Measurements from ENCODE around the gene TRPC5OS.
A peak's percentile ranks its signal among the peaks of the same experiment; 100 is the strongest.

Gene TRPC5OS

DNA sequence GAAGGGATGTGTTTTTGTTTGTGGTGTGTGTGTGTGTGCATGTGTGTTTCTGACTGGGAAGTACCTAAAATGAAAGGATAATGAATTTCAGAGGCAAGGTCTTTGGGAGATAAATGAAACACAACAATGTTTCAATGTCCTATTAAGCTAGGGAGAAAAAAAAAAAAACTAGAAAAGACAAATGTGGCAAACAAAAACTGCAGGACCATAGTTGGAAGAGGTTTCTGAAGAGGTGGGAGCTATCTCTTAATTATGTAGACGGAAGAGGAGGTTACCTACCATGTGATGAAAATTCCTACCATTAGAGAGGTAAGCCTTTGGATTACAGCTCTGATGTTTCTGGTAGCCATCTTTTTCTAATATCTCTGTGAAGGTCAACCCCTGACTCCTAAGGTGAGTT lies at the start of gene TRPC5OS:
TSS of gene TRPC5OS (plus strand) at position 301 of the 400 bp plus-strand sequence. CDS start 25,669 bp downstream, outside the sequence.
- DNase-seq = no peak

DNA sequence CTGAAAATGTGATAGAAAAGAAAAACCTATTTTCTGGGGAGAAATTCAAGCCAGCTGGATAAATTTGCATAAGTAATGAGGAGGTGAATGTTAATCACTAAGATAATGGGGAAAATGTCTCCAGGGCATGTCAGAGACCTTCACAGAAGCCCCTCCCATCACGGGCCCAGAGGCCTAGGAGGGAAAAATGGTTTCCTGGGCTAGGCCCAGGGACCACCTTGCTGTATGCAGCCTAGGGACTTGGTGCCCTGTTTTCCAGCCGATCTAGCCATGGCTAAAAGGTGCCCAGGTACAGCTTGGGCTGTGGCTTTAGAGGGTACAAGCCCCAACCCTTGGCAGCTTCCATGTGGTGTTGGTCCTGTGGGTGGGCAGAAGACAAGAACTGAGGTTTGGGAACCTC lies 46.6 kb upstream of the TRPC5OS start:
- no peak for DNase-seq

DNA sequence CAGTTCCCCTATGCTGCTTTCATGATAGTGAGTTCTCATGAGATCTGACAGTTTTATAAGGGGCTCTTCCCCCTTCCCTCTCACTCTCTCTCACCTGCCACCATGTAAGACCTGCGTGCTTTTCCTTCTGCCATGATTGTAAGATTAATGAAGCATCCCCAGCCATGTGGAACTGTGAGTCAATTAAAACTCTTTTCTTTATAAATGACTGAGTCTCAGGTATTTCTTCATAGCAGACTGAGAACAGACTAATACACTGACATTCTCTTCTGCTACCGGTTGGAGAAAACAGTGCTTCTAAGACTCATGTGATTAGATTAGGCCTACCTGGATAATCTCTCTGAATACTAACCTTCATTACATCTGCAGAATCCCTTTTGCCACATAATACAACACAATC lies 45.4 kb upstream of the TRPC5OS start:
- DNase-seq = no peak

DNA sequence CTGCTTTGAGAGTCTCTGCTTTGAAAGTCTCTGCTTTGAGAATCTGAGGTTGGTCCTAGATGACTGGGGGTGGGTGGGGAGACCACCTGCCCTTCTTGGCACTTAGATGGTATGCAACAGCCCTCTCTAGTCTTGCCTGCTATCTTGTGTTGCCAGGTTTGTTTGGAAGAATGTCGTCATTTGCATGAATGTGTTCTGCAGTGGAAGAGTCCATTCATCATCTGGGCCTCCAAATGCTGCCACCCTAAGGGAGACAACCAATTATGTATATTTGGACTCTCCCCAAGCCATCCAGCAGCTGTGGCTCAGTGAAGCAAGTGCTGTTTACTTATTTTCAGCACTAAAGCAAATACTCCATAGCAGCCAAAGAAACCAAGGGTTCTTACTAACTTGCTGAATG lies 44.6 kb upstream of the TRPC5OS start:
- DNase-seq = peak; percentile 53

DNA sequence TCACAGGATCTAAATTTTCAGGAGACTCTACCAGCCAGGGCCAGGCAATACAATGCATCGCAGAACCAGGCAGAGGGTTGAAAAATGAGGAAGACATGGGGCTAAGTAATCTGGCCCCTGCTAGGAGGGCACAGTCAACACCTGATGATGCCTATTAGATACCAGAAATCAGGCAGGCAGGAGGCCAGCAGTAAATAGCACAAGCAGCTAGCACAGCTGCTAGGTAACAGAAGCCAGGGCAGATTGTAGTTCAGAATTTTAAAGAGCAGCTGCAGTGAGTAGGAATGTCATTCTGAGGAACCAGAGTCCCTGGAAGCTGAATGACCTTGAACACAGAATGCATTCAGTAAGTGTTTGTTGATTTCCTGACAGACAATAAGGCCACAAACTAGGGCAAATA lies 38.8 kb upstream of the TRPC5OS start:
- peak; percentile 25 for DNase-seq

DNA sequence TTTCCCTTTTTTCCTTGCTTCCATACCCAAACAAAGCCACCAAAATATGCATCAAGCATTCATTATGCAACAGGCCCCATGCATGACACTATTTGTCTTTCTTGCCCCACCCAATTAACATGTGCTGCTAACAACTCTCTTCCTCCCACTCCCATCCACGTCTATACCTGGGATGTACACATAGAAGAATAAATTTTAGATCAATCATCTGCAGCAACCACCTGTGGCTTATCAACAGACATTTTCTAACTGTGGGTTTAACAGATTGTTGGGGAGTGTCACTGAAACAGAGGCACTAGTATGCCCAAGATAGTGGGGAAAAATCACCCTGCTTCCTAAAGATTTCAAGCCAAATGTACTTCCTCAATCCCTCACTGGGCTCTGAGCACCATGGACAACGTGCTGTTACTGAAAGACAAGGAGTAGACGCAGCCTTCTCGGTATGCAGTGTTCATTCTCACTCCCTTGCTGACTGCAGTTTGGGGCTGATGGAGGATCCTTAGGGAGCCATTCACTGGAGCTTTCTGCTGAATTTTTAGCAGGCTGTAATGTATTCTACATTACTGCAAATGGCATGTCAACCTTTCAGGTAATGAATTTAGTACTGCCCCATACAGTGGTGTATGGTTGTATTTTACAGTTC lies 28.4 kb upstream of the TRPC5OS start:
- DNase-seq = no peak

DNA sequence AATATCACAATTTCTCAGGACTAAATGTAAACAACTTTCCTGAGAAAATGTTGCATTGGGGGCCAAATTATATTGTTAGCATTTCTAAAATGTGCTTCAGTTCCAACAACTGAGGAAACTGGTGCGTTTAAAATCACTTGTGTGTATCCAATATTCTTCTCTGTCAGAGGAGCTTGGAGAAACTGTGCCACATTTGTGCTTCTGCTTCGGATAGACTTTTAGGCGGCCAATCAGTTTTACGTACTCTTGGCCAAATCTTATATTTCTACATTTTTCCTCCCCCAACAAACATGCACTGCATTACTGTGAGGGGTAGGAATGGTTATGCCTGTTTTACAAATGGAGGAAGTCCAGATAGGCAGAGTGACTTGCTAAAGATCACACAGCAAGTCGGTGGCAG lies 27.4 kb upstream of the TRPC5OS start:
- no peak for DNase-seq

DNA sequence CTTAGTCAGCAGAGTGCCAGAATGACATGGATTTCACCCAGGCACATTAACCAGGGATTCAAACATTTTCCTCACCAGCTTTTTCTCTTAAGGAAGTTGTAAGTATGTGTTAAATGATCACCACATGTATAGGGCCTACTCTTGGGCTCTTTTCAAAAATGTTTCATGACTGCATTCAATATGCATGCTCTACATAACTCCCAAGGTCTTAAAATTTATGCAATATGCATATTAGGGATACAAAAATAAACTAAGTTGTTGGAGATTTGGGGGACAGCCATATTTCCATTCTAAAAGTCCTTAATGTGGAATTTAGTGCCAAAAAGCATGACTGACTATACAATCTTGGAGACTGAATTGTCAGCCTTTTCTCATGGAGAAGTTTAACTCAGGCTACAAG lies 25.0 kb upstream of the TRPC5OS start:
- no peak for DNase-seq

DNA sequence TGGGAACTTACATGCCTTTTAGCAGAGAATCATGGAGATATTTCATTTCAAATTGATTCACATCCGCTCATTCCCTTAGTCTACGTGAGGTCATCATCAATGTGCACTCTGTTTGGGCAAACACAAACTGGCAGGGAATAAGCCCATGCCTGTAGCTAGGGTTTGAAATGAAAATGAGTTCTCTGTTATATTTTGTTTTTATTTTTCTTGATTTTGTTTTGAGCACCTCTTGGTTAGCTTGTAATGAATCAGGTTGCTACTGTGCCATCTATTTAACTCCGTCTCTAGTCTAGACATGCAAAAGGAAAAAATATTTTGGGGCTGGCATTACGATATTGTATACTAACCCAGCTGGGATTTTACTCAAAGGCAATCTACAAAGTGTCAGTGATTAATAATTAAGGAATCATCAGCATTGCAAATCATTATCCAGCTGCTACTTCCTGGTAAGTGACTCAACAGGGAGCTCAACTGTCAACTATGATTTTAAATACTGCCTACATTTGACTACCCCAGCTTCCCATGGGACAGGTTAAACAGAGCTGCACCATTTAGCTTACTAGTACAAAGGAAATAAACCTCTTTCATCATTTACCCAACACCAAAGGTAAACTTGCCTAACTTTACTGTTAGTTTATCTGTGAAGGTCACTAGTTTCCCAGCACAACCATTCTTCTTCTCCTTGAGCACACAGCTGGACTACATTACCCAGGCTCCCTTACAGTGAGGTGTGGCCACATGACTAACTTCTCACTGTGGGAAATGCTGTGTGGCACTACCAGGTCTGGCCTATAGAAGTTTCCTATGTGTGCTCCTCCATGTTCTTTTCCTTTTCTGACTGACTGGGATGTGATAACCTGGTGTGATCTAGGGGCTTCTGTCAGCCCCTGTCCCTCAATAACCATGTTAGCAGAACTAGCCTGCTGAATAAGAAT lies 21.2 kb upstream of the TRPC5OS start:
- DNase-seq = no peak

DNA sequence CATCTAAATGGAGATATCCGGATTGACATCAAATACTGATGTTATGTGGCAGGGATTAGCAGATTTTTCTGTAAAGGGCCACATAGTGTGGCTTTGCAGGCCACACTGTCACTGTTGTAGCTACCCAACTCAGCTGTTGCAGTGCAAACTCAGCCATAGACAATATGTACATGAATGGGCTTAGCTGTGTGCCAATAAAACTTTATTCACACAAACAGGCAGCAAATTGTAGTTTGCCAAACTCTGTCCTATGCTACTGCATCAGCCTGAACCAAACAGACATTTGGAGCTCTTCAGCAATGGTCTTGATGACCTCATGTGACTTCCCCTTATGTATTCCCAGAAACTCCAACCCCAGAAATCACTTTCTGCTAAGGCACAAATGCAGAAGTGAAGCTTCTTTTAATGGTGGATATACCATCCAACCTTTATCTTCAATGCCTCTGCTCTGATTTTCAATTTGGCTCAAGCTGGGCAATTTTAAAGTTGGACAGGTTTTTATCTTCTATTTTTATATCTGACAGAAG lies 18.4 kb upstream of the TRPC5OS start:
- DNase-seq = no peak

DNA sequence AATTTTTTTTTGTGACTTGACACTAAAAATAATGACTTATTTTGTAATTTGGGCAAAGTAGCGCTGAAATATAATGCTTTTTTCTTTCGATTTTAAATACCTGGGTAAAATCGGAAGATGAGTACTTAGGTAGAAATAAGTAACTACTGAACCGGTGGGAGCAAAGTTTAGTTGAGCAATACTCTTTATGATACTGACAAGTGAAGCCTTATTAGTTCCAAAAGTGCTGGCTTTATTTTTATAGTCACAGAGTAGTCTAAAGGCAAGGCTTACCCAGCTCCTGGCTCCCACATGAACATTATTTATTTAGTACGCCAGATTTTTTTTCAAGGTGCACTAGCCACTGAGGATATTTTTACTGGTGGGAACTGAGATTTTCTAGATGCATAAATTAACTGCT lies 14.4 kb upstream of the TRPC5OS start:
- DNase-seq = no peak

DNA sequence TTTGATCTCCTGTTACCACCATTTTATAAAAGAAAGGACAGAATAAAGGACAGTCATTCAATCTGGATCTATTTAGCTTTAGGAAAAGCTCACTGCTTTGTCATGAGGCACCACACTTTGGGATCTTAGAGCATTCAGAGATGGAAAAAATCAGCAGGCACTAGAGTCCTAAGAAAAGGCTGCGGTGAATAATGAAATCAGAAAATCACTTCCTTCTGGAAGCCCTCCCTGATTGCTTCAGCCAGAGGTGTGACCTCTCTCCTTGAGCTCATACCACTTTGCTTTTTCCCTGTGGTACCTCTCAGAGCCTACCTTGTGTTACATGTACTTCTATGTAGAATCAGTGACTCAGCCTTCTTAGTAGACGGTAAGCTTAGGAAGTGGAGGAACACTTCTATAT lies 8.7 kb upstream of the TRPC5OS start:
- no peak for DNase-seq

DNA sequence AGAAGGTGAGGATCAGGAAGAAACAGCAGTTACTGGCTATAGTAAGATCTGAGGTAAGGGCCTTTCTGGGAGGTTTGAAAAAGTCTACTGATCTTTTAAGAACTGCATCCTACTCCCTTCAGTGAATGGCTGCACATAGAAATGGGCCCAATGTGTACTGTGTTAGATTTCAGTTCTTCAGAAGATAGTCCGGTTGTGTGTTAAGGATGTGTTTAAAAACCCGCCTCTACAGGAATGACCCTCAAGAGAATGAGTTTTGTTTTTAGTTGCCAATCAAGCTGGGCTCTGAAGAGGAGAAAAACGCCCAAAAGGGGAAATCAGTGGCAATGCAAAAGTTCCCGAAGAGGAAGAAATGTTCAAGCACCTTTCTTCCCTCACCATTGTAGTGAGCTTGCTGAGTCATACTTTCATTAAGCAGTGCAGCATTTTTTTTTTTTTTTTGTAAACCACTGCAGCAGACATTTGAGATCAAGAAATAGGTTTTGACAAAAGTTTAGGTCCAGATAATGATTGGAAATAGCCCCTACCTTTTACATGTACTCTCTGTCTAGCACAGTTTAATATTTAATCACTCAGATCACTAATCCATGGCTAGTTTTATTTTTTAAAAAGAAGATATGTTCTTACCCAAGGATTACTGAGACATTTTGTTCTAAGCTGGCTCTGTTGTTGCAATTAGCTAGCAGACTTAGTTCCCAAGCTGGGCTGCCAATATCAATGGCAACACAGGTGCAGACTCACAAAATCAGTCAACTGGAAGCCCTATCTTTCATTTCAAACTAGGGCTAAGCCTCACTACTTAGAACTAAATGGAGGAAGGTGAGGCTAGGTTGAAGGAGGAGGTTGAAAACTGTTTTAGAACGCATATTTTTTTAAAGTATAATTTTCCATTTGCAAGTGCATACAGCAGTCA lies 7.0 kb upstream of the TRPC5OS start:
- no peak for DNase-seq

DNA sequence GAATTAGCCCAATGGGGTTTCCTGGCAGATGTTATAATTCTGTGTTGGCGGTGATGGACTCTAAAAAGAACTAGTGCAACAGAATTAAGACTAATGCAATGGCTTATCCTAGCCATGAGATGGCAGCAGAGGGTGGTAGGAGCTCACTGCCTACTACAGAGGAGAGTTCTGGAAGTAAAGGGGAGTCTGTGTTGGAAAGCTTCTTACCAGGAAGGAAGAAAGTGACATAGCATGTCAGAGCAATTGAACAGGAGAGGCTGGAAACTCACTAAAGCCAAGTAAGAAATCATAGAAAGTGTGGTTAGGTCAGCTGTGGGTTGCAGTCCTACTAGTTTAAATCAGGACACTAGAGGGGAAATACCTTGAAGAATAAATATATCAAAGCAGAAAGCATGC lies 6.3 kb upstream of the TRPC5OS start:
- peak; percentile 48 for DNase-seq

DNA sequence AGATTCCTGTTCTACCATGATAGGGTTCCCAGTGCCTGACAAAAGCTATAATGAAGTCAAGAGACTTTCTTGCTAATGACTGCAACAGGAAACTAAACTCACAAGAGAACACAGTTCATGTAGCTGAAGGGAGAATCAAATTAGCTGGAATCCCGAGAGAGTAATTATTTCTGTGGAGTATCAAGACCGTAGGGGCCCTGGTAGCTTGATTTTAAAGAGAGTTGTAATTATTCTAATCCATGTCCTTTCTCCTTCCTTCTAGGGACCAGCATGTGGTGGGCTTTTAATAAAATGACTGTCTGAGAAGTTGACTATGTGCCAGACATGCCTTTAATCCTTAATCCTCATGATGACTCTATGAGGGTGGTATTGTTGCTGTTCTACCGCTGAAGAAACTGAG lies 1.7 kb upstream of the TRPC5OS start:
- no peak for DNase-seq

DNA sequence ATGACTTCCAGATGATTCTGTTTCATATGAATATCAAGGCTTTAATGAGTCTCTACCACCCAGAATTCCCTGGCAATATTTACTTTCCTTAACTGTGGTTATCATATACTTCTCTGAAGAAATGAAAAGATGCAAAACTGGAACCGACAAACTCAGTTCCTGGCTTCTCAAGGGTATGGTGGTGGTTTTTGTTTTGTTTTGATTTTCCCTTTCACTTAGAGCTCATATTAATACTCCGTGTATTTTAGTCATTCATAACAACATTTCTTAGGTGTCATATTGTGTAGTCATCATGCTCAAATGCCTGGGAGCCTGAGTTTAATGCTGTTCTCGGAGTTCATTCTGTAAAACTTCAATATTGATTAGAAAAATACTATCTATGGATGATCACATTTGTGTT lies 665 bp downstream of the TRPC5OS start:
- no peak for DNase-seq

DNA sequence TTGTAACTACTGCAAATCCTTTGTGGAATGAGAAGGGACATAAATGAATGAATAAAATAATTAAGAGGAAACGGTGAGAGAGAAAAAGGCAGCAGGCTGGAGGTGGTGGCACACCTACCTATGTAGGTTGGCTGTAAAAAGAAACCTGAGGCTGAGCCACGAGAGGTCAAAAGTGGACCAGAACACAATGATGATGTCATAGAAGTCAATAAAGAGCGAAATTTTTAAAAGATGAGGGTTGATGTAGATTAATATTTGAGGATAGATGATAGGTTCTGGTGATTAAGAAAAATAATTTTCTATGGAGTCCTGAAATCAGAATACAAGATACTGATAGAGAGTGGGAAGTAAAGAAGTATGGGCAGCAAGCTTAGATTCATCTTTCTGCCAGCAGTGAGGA lies 1.7 kb downstream of the TRPC5OS start:
- DNase-seq = no peak

DNA sequence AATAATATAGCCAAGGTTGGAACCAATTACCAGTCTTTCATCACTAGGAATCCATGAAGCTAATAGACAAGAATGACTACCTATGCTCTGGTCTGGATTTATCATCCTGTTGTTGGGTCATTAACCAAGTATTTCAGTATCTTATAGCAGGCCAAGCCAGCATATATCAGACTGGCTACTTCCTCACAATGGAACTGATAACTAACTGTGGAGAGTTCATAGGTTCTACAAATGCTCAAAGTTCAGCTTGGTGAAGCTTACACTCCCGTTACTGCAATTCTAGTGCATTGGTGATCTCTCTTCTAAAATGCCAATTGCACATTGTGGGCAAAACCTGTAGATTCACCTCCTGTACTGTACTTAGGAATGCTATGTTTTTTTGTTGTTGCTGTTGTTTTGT lies 4.8 kb downstream of the TRPC5OS start:
- DNase-seq = no peak

DNA sequence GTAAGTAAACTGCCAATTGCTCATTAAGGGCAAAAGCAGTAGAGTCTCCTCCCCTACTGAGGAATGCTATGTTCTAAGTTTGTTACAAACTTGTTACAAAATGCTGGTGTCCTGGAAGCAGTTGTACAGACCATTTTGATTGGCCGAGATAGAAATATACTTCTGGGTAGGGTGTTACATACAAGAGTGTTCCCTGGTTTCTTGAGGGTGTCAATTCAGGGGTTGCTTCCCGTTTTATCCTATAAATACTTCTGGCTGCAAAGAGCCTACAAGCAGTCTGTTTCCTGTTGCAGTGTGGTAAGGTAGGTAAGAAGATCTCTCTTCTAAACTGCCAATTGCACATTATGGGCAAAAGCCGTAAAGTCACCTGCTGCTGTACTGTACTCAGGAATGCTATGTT lies 5.7 kb downstream of the TRPC5OS start:
- DNase-seq = no peak

DNA sequence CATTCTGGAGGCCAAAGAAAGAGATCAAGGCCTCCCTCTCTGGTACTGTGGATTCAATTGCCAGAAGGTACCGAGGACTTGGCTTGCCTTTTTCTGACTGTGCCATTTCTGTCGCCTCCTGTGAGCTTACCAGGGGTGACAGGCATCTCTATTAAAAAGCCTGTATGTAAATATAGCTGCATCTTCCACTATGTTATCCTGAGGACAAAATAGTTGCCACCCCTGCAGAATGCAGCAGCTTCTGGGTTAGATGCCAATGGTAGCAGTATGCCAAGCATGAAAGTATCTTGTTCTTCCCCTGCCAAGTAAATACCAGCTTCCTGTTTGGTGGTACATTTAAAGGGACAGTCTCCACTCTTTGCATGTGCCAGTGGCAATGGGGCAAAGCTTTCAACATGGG lies 10.7 kb downstream of the TRPC5OS start:
- DNase-seq = no peak

DNA sequence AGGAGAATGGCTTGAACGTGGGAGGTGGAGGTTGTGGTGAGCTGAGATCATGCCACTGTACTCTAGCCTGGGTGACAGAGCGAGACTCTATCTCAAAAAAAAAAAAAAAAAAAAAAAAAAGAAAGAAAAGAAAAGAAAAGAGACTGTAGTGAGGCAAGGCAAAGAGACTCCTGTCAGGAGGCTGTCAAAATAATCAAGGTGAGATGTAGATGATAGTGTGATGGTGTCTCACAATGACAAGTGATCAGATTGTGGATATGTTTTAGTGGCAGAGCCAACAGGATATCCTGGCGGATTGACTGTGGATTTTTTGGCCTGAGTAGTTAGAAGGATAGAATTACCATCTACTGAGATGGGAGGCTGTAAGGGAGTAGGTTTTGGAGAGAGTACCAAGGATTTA lies 12.6 kb downstream of the TRPC5OS start:
- no peak for DNase-seq

DNA sequence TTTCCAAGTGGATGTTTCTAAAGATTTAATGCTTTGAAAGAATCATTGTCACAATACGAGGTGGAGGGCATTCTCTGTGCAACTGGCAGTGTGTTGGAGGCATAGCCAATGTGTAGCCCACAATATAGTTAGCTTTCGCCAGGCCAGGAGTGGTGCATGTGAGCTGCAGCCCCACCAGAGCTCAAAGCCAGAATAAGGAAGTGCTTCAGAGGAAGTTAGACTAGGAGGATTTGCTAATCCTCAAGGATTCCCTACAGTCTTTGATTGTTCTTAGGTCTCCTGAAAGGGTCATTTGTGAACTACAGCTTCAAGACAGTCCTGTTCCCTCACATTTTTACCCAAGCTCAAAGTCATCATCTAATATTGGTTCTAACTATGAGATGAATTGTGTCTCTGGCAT lies 16.4 kb downstream of the TRPC5OS start:
- DNase-seq = no peak

DNA sequence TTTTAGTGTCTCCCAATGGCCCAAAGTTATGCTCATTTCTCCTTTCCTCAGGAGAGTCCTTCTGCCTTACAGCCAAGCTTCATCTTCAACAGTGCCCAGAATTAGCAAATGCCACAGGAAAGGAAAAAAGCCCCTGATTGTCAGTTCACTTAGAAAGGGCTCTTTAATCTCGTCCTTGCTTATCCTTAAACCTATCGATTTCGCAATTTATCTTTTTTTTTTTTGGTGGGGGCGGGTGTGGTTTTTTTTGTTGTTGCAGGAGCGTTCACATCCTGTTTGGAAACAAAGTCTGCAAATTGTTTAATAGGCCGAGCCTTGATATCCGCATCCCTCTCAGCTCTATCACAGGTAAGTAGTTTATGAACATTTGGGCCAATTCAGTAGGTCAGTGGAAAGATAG lies 20.2 kb downstream of the TRPC5OS start:
- no peak for DNase-seq

All from NCI-H1105 treated with DMSO at 0.1 percent for 48 hours (cell line).